WTC11 (cell line): Measurements from ENCODE around the gene C1R. TPM values are rescaled to one million over a fixed set of nuclear protein-coding genes. Genes with fewer than 3 reads are reported as not detected.
A peak's percentile ranks its signal among the peaks of the same experiment; 100 is the strongest.
"Not testable (repeated sequence)": the region's sequence is repeated elsewhere in the genome, so short reads cannot be mapped to it uniquely, and the experiment has no call there.

Experiments used
- ATAC-seq: fragments of 200-7000 bp; cut with Tn5 transposase; 2 replicates; pipeline ENCODE4 v1.10.0; 2021; ENCODE audit warnings: mild to moderate bottlenecking, moderate library complexity
- CTCF ChIA-PET: fragments of 300-600 bp; sonication (Branson Sonifier 250); formaldehyde crosslinking; loops from one replicate; lab custom pipeline; 2021; ENCODE audit warnings: antibody characterized with exemption; lab: Charles Lee
- POLR2A ChIA-PET: fragments of 350-600 bp; sonication (Branson Sonifier 250); formaldehyde crosslinking; loops from one replicate; lab custom pipeline; 2021; ENCODE audit warnings: antibody characterized with exemption; lab: Charles Lee
- DNase-seq: peaks from one replicate; pipeline ENCODE4 v3.0.0; 2021; ENCODE audit warnings: low spot score
- H3K27ac Mint-ChIP-seq: 2 replicates; pipeline ENCODE4 v1.8.0; 2021; ENCODE audit warnings: mixed read lengths
- H3K27me3 Mint-ChIP-seq: 2 replicates; pipeline ENCODE4 v1.8.0; 2021; ENCODE audit warnings: low read depth, mild to moderate bottlenecking, moderate library complexity, mixed read lengths
- H3K36me3 Mint-ChIP-seq: 2 replicates; pipeline ENCODE4 v1.8.0; 2021; ENCODE audit warnings: mixed read lengths
- H3K4me1 Mint-ChIP-seq: 2 replicates; pipeline ENCODE4 v1.8.0; 2022; ENCODE audit warnings: mixed read lengths
- H3K4me3 Mint-ChIP-seq: 2 replicates; pipeline ENCODE4 v1.8.0; 2021; ENCODE audit warnings: mild to moderate bottlenecking, moderate library complexity, mixed read lengths
- H3K9me3 Mint-ChIP-seq: 2 replicates; pipeline ENCODE4 v1.8.0; 2021; ENCODE audit warnings: mixed read lengths
- CBFB ChIP-seq: sonication (generic); formaldehyde crosslinking; IDR thresholded peaks from 2 replicates; pipeline ENCODE4 v1.8.1; 2022; ENCODE audit warnings: mild to moderate bottlenecking, low read depth, missing genetic modification reagents
- GABPB1 ChIP-seq: sonication (generic); formaldehyde crosslinking; IDR thresholded peaks from 2 replicates; pipeline ENCODE4 v1.8.1; 2023; ENCODE audit warnings: mild to moderate bottlenecking, missing genetic modification reagents
- GRHL2 ChIP-seq: fragments of 250-450 bp; sonication (Bioruptor Pico); IDR thresholded peaks from 2 replicates; pipeline ENCODE4 v1.8.0; 2022; ENCODE audit warnings: mild to moderate bottlenecking, moderate library complexity; ENCODE audit not compliant: insufficient replicate concordance, severe bottlenecking
- MXD4 ChIP-seq: fragments of 250-450 bp; sonication (Bioruptor Pico); IDR thresholded peaks from 2 replicates; pipeline ENCODE4 v1.8.0; 2021; ENCODE audit warnings: mild to moderate bottlenecking, moderate library complexity, borderline replicate concordance
- PRRX2 ChIP-seq: fragments of 250-450 bp; sonication (Bioruptor Pico); IDR thresholded peaks from 2 replicates; pipeline ENCODE4 v1.8.0; 2021; ENCODE audit warnings: mild to moderate bottlenecking
- ZNF121 ChIP-seq: sonication (generic); formaldehyde crosslinking; IDR thresholded peaks from 2 replicates; pipeline ENCODE4 v1.8.0; 2023; ENCODE audit warnings: missing genetic modification reagents
- ZNF416 ChIP-seq: fragments of 250-450 bp; sonication (Bioruptor Pico); IDR thresholded peaks from 2 replicates; pipeline ENCODE4 v1.9.0; 2021; ENCODE audit warnings: mild to moderate bottlenecking, inconsistent platforms
- total RNA-seq: library from RNA; stranded (reverse); gene quantifications from 3 replicates; pipeline ENCODE4 v1.2.3, GENCODE V29; 2021
- TF ChIP-seq, protein P1 (sequence below): fragments of 250-450 bp; sonication (Bioruptor Pico); IDR thresholded peaks from 2 replicates; pipeline ENCODE4 v1.9.0; 2021; ENCODE audit warnings: mild to moderate bottlenecking, borderline replicate concordance
- TF ChIP-seq, protein P2 (sequence below): sonication (generic); formaldehyde crosslinking; conservative IDR thresholded peaks from 2 replicates; pipeline ENCODE4 v1.8.1; 2022; ENCODE audit warnings: mild to moderate bottlenecking, missing genetic modification reagents
- TF ChIP-seq, protein P3 (sequence below): sonication (generic); formaldehyde crosslinking; IDR thresholded peaks from 2 replicates; pipeline ENCODE4 v1.8.1; 2023; ENCODE audit warnings: mild to moderate bottlenecking, moderate library complexity, missing genetic modification reagents
- TF ChIP-seq, protein P4 (sequence below): sonication (generic); formaldehyde crosslinking; IDR thresholded peaks from 2 replicates; pipeline ENCODE4 v1.8.1; 2022; ENCODE audit warnings: missing genetic modification reagents, borderline replicate concordance
- TF ChIP-seq, protein P5 (sequence below): sonication (generic); formaldehyde crosslinking; IDR thresholded peaks from 2 replicates; pipeline ENCODE4 v1.8.1; 2023; ENCODE audit warnings: mild to moderate bottlenecking, missing genetic modification reagents, moderate library complexity
- TF ChIP-seq, protein P6 (sequence below): fragments of 250-450 bp; sonication (Bioruptor Pico); IDR thresholded peaks from 2 replicates; pipeline ENCODE4 v1.9.0; 2021; ENCODE audit warnings: mild to moderate bottlenecking
- TF ChIP-seq, protein P7 (sequence below): sonication (generic); formaldehyde crosslinking; IDR thresholded peaks from 2 replicates; pipeline ENCODE4 v1.8.0; 2022; ENCODE audit warnings: missing genetic modification reagents

Gene C1R
- total RNA-seq, 1 experiment from 2014 or later: 8.4 TPM

DNA sequence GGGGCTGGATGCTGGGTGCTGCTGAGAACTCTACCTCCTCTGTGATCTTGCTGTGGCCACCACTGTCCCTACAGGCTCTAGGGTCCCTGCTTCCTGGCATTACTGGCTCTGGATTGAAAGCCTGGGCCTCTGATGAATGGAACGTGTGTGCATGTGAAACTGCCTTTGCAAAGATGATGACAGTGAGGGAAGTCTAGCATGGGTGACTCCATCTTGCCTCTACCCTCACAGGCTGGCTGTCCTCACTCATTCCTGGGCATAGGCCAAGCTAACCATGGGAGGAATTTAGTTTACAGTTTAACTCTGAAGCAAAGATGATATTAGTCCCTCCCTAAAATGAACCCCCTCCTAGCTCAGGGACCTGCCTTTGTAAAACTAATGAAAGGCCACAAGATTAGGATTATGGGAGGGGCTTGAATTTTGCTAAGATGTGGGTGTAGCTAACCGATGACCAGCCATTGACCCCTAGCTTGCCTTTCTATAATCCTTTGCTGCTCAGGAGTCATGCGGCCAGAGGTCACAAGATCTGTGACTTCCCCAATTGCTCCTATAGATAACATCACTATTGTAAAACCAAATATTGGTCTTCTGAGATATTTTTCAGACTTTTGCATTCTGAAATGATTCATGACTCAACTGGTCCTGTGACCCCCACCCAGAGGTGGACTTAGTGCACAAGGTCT is 33.9 kb downstream of the C1R start:
- H3K27me3 Mint-ChIP-seq: peaks cover 2% of the 10 kb centered on the region; the same call in 1 of the 2 replicates
- TF ChIP-seq GABPB1 (CRISPR knock-in tag) (no peak), CBFB (no peak), MXD4 (no peak)
- TF ChIP-seq, protein P1, sequence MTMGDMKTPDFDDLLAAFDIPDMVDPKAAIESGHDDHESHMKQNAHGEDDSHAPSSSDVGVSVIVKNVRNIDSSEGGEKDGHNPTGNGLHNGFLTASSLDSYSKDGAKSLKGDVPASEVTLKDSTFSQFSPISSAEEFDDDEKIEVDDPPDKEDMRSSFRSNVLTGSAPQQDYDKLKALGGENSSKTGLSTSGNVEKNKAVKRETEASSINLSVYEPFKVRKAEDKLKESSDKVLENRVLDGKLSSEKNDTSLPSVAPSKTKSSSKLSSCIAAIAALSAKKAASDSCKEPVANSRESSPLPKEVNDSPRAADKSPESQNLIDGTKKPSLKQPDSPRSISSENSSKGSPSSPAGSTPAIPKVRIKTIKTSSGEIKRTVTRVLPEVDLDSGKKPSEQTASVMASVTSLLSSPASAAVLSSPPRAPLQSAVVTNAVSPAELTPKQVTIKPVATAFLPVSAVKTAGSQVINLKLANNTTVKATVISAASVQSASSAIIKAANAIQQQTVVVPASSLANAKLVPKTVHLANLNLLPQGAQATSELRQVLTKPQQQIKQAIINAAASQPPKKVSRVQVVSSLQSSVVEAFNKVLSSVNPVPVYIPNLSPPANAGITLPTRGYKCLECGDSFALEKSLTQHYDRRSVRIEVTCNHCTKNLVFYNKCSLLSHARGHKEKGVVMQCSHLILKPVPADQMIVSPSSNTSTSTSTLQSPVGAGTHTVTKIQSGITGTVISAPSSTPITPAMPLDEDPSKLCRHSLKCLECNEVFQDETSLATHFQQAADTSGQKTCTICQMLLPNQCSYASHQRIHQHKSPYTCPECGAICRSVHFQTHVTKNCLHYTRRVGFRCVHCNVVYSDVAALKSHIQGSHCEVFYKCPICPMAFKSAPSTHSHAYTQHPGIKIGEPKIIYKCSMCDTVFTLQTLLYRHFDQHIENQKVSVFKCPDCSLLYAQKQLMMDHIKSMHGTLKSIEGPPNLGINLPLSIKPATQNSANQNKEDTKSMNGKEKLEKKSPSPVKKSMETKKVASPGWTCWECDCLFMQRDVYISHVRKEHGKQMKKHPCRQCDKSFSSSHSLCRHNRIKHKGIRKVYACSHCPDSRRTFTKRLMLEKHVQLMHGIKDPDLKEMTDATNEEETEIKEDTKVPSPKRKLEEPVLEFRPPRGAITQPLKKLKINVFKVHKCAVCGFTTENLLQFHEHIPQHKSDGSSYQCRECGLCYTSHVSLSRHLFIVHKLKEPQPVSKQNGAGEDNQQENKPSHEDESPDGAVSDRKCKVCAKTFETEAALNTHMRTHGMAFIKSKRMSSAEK: no peak
- TF ChIP-seq, protein P2, sequence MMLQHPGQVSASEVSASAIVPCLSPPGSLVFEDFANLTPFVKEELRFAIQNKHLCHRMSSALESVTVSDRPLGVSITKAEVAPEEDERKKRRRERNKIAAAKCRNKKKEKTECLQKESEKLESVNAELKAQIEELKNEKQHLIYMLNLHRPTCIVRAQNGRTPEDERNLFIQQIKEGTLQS (CRISPR knock-in tag): no peak
- TF ChIP-seq, protein P3, sequence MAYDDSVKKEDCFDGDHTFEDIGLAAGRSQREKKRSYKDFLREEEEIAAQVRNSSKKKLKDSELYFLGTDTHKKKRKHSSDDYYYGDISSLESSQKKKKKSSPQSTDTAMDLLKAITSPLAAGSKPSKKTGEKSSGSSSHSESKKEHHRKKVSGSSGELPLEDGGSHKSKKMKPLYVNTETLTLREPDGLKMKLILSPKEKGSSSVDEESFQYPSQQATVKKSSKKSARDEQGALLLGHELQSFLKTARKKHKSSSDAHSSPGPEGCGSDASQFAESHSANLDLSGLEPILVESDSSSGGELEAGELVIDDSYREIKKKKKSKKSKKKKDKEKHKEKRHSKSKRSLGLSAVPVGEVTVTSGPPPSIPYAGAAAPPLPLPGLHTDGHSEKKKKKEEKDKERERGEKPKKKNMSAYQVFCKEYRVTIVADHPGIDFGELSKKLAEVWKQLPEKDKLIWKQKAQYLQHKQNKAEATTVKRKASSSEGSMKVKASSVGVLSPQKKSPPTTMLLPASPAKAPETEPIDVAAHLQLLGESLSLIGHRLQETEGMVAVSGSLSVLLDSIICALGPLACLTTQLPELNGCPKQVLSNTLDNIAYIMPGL (CRISPR knock-in tag): no peak
- TF ChIP-seq, all 79 proteins: peak for 0
- POLR2A ChIA-PET: no interaction called here

DNA sequence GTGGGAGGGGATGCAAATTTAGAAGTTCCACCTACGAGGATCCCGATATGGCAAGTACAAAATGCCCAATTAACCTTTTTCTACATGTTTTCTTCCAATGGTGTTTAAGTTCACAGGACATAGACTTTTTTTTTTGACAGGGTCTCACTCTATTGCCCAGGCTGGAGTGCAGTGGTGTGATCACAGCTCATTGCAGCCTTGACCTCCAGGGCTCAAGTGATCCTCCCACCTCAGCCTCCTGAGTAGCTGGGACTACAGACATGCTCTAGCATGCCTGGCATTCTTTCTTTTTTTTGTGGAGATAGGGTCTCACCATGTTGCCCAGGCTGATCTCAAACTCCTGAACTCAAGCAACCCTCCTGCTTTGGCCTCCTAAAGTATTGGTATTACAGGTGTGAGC is 36.5 kb downstream of the C1R start:
- H3K27me3 Mint-ChIP-seq, POLR2A ChIA-PET, H3K9me3 Mint-ChIP-seq, H3K36me3 Mint-ChIP-seq, DNase-seq, ATAC-seq, H3K4me3 Mint-ChIP-seq, H3K27ac Mint-ChIP-seq: not testable (repeated sequence)
- peak; percentile 40; the same call in 1 of the 2 replicates for TF ChIP-seq ZNF121
- CTCF ChIA-PET: interaction anchor here (0.6 to 2.7 kb wide), 4 partner anchors 12 to 88 kb away, joined by 3 to 7 read pairs (median 4); partner anchors contain the start of gene C1RL
- H3K4me1 Mint-ChIP-seq: peaks cover 14% of the 10 kb centered on the region

More for the DNA sequence above, 33.9 kb downstream of the C1R start:
- DNase-seq: no peak
- Mint-ChIP-seq H3K4me3 (no peak overlapping the region), H3K27ac (no peak overlapping the region), H3K9me3 (no peaks in the 10 kb centered on the region), H3K4me1 (peaks cover 20% of the 10 kb centered on the region), H3K36me3 (no peaks in the 10 kb centered on the region)
- CTCF ChIA-PET: interaction anchor here (1.0 to 2.7 kb wide), 5 partner anchors 40 to 106 kb away, joined by 3 to 7 read pairs (median 3); partner anchors contain the start of gene LPCAT3
- ATAC-seq: no peak

DNA sequence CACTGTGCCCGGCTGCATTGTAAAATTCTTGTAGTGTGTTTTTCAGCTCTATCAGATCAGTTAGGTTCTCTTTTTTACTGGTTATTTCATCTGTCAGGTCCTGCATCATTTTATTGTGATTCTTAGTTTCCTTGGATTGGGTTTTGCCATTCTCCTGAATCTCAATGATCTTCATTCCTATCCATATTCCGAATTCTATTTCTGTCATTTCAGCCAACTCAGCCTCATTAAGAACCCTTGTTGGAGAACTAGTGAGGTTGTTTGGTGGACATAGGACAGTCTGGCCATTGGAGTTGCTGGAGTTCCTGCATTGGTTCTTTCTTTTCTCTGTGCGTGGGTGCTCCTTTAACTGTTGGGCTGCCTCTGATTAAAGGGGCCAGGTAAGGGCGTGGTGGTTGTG is 37.3 kb downstream of the C1R start:
- DNase-seq (no peak), ATAC-seq (no peak)
- Mint-ChIP-seq H3K27me3 (peaks cover 6% of the 10 kb centered on the region; the same call in 1 of the 2 replicates), H3K4me1 (peaks cover 5% of the 10 kb centered on the region), H3K27ac (0 out of 2 replicates have a peak overlapping the region, but pooled peaks have one; percentile 51), H3K9me3 (peaks cover 5% of the 10 kb centered on the region; the same call in 1 of the 2 replicates), H3K4me3 (no peak overlapping the region), H3K36me3 (no peaks in the 10 kb centered on the region)
- CTCF ChIA-PET: interaction anchor here (1.3 to 2.0 kb wide), 5 partner anchors 12 to 110 kb away, joined by 3 to 14 read pairs (median 4); no protein-coding TSS in a partner anchor
- POLR2A ChIA-PET: no interaction called here
- TF ChIP-seq PRRX2 (no peak), ZNF416 (CRISPR knock-in tag) (no peak), GRHL2 (no peak)
- TF ChIP-seq, protein P4, sequence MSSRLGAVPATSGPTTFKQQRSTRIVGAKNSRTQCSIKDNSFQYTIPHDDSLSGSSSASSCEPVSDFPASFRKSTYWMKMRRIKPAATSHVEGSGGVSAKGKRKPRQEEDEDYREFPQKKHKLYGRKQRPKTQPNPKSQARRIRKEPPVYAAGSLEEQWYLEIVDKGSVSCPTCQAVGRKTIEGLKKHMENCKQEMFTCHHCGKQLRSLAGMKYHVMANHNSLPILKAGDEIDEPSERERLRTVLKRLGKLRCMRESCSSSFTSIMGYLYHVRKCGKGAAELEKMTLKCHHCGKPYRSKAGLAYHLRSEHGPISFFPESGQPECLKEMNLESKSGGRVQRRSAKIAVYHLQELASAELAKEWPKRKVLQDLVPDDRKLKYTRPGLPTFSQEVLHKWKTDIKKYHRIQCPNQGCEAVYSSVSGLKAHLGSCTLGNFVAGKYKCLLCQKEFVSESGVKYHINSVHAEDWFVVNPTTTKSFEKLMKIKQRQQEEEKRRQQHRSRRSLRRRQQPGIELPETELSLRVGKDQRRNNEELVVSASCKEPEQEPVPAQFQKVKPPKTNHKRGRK (CRISPR knock-in tag): no peak
- TF ChIP-seq, protein P5, sequence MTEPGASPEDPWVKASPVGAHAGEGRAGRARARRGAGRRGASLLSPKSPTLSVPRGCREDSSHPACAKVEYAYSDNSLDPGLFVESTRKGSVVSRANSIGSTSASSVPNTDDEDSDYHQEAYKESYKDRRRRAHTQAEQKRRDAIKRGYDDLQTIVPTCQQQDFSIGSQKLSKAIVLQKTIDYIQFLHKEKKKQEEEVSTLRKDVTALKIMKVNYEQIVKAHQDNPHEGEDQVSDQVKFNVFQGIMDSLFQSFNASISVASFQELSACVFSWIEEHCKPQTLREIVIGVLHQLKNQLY (CRISPR knock-in tag): no peak
- TF ChIP-seq, protein P6, sequence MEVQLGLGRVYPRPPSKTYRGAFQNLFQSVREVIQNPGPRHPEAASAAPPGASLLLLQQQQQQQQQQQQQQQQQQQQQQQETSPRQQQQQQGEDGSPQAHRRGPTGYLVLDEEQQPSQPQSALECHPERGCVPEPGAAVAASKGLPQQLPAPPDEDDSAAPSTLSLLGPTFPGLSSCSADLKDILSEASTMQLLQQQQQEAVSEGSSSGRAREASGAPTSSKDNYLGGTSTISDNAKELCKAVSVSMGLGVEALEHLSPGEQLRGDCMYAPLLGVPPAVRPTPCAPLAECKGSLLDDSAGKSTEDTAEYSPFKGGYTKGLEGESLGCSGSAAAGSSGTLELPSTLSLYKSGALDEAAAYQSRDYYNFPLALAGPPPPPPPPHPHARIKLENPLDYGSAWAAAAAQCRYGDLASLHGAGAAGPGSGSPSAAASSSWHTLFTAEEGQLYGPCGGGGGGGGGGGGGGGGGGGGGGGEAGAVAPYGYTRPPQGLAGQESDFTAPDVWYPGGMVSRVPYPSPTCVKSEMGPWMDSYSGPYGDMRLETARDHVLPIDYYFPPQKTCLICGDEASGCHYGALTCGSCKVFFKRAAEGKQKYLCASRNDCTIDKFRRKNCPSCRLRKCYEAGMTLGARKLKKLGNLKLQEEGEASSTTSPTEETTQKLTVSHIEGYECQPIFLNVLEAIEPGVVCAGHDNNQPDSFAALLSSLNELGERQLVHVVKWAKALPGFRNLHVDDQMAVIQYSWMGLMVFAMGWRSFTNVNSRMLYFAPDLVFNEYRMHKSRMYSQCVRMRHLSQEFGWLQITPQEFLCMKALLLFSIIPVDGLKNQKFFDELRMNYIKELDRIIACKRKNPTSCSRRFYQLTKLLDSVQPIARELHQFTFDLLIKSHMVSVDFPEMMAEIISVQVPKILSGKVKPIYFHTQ (CRISPR knock-in tag): no peak
- TF ChIP-seq, protein P7, sequence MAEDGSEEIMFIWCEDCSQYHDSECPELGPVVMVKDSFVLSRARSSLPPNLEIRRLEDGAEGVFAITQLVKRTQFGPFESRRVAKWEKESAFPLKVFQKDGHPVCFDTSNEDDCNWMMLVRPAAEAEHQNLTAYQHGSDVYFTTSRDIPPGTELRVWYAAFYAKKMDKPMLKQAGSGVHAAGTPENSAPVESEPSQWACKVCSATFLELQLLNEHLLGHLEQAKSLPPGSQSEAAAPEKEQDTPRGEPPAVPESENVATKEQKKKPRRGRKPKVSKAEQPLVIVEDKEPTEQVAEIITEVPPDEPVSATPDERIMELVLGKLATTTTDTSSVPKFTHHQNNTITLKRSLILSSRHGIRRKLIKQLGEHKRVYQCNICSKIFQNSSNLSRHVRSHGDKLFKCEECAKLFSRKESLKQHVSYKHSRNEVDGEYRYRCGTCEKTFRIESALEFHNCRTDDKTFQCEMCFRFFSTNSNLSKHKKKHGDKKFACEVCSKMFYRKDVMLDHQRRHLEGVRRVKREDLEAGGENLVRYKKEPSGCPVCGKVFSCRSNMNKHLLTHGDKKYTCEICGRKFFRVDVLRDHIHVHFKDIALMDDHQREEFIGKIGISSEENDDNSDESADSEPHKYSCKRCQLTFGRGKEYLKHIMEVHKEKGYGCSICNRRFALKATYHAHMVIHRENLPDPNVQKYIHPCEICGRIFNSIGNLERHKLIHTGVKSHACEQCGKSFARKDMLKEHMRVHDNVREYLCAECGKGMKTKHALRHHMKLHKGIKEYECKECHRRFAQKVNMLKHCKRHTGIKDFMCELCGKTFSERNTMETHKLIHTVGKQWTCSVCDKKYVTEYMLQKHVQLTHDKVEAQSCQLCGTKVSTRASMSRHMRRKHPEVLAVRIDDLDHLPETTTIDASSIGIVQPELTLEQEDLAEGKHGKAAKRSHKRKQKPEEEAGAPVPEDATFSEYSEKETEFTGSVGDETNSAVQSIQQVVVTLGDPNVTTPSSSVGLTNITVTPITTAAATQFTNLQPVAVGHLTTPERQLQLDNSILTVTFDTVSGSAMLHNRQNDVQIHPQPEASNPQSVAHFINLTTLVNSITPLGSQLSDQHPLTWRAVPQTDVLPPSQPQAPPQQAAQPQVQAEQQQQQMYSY: no peak
